SK-N-SH treated with all-trans-retinoic acid at 6 μM for 48 hours (cell line): ENCODE results near the gene DAD1.

Experiments used
- ATAC-seq: fragments of 200-7000 bp; cut with Tn5 transposase; 3 replicates; pipeline ENCODE4 v1.9.1; 2020; ENCODE audit warnings: mild to moderate bottlenecking, moderate library complexity
- ARNTL ChIP-seq: fragments of 450-650 bp; formaldehyde crosslinking; IDR thresholded peaks from 2 replicates; pipeline ENCODE4 v1.5.0; 2020; ENCODE audit warnings: low read depth, mild to moderate bottlenecking, moderate library complexity, borderline replicate concordance
- CSDC2 ChIP-seq: fragments of 250-450 bp; sonication (Bioruptor Pico); IDR thresholded peaks from 2 replicates; pipeline ENCODE4 v1.5.0; 2020; ENCODE audit warnings: mild to moderate bottlenecking, moderate library complexity
- ESRRG ChIP-seq: fragments of 250-450 bp; sonication (Bioruptor Pico); IDR thresholded peaks from 2 replicates; pipeline ENCODE4 v1.6.1; 2021; ENCODE audit warnings: mild to moderate bottlenecking
- GLIS3 ChIP-seq: fragments of 250-450 bp; sonication (Bioruptor Pico); IDR thresholded peaks from 2 replicates; pipeline ENCODE4 v1.5.0; 2020; ENCODE audit warnings: mild to moderate bottlenecking, moderate library complexity
- ISL1 ChIP-seq: fragments of 250-450 bp; sonication (Bioruptor Pico); IDR thresholded peaks from 2 replicates; pipeline ENCODE4 v2.1.2; 2022; ENCODE audit warnings: mild to moderate bottlenecking, moderate library complexity
- OSR1 ChIP-seq: fragments of 250-450 bp; sonication (Bioruptor Pico); IDR thresholded peaks from 2 replicates; pipeline ENCODE4 v1.8.0; 2022; ENCODE audit warnings: moderate library complexity, mild to moderate bottlenecking, inconsistent platforms
- PPARA ChIP-seq: fragments of 250-450 bp; sonication (Bioruptor Pico); IDR thresholded peaks from 2 replicates; pipeline ENCODE4 v1.5.0; 2020; ENCODE audit warnings: mild to moderate bottlenecking, borderline replicate concordance
- RARB ChIP-seq: fragments of 250-450 bp; sonication (Bioruptor Pico); IDR thresholded peaks from 2 replicates; pipeline ENCODE4 v1.8.0; 2021; ENCODE audit warnings: mild to moderate bottlenecking, moderate library complexity
- SNAI2 ChIP-seq: fragments of 250-450 bp; sonication (Bioruptor Pico); IDR thresholded peaks from 2 replicates; pipeline ENCODE4 v1.5.0; 2020; ENCODE audit warnings: mild to moderate bottlenecking, moderate library complexity
- TCF4 ChIP-seq: fragments of 250-450 bp; sonication (Bioruptor Pico); IDR thresholded peaks from 2 replicates; pipeline ENCODE4 v1.8.0; 2021; ENCODE audit warnings: mild to moderate bottlenecking, moderate library complexity, borderline replicate concordance
- TOX ChIP-seq: fragments of 250-450 bp; sonication (Bioruptor Pico); IDR thresholded peaks from 2 replicates; pipeline ENCODE4 v1.8.0; 2021; ENCODE audit warnings: mild to moderate bottlenecking, moderate library complexity, borderline replicate concordance
- ZC3H10 ChIP-seq: fragments of 250-450 bp; sonication (Bioruptor Pico); IDR thresholded peaks from 2 replicates; pipeline ENCODE4 v1.5.1; 2021; ENCODE audit warnings: mild to moderate bottlenecking, moderate library complexity
- ZFP3 ChIP-seq: fragments of 250-450 bp; sonication (Bioruptor Pico); IDR thresholded peaks from 2 replicates; pipeline ENCODE4 v1.5.0; 2020; ENCODE audit warnings: mild to moderate bottlenecking, moderate library complexity
- ZFP30 ChIP-seq: fragments of 450-650 bp; formaldehyde crosslinking; IDR thresholded peaks from 2 replicates; pipeline ENCODE4 v1.5.0; 2022; ENCODE audit warnings: mild to moderate bottlenecking, moderate library complexity
- ZNF565 ChIP-seq: fragments of 450-650 bp; formaldehyde crosslinking; conservative IDR thresholded peaks from 2 replicates; pipeline ENCODE4 v1.5.0; 2020; ENCODE audit warnings: low read depth, mild to moderate bottlenecking, moderate library complexity
- ZNF70 ChIP-seq: fragments of 450-650 bp; formaldehyde crosslinking; IDR thresholded peaks from 2 replicates; pipeline ENCODE4 v1.5.0; 2020; ENCODE audit warnings: mild to moderate bottlenecking, moderate library complexity
- ZNF8 ChIP-seq: fragments of 450-650 bp; formaldehyde crosslinking; IDR thresholded peaks from 2 replicates; pipeline ENCODE4 v1.5.0; 2020; ENCODE audit warnings: mild to moderate bottlenecking, moderate library complexity
- TF ChIP-seq, protein P1 (sequence below): fragments of 250-450 bp; sonication (Bioruptor Pico); IDR thresholded peaks from 2 replicates; pipeline ENCODE4 v1.5.1; 2021; ENCODE audit warnings: mild to moderate bottlenecking, moderate library complexity
- TF ChIP-seq, protein P2 (sequence below): fragments of 250-450 bp; sonication (Bioruptor Pico); IDR thresholded peaks from 2 replicates; pipeline ENCODE4 v1.5.1; 2020; ENCODE audit warnings: low read depth, mild to moderate bottlenecking, moderate library complexity
- TF ChIP-seq, protein P3 (sequence below): fragments of 250-450 bp; sonication (Bioruptor Pico); IDR thresholded peaks from 2 replicates; pipeline ENCODE4 v1.5.0; 2020; ENCODE audit warnings: mild to moderate bottlenecking, moderate library complexity
- TF ChIP-seq, protein P4 (sequence below): fragments of 250-450 bp; sonication (Bioruptor Pico); IDR thresholded peaks from 2 replicates; pipeline ENCODE4 v1.8.0; 2020; ENCODE audit warnings: mild to moderate bottlenecking, moderate library complexity, borderline replicate concordance

DAD1 gene

DNA sequence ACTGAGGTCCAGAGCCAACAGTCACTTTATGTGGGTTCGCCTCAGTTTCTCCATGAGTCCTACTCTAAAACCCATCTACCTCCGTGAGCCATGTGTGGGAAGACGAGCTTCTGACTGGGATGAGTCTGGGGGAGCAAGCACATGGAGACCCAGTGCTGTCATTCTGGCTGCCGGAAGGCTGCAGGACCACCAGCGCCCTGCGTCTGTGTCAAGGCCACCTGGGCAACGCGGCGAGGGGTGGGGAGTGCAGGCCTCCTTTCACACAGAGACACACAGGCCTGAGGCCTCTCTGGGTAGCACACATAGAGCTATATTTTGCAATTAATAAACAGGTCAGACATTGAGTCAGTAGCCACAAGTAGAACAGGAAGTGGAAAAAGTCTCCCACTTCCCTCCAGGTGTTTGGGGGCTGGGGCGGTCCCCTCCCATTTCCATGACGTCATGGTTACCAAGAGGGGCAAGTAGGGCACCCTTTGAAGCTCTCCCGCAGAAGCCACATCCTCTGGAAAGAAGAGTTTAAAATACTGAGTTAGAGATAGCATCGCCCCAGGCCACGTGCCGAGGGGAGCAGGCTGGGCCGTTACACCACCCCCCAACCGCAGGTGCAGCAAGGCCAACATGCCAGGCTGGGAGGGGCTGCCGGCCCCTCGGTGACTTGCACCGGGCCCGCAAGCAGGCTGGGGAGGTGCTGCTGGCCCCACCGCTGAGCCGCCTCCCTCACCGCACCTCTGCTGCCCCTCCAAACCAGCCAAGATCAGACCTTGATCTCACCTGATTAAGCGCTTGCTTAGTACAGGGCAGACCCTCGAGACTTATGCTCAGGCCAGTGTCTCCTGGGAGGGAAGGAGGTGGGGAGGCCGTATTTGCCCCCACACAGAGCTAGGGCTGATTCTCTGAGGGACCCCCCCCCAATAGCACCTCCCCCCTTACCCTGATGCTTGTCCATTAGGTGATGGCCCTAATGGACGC lies 32.7 kb downstream of the DAD1 start:
- ATAC-seq = no peak
- TF ChIP-seq ZNF70 (no peak), ISL1 (no peak), ZC3H10 (no peak), OSR1 (no peak), ZNF565 (CRISPR knock-in tag) (no peak), ESRRG (CRISPR knock-in tag) (no peak), SNAI2 (CRISPR knock-in tag) (no peak), TCF4 (no peak), PPARA (no peak), GLIS3 (no peak)
- TF ChIP-seq, protein P1, sequence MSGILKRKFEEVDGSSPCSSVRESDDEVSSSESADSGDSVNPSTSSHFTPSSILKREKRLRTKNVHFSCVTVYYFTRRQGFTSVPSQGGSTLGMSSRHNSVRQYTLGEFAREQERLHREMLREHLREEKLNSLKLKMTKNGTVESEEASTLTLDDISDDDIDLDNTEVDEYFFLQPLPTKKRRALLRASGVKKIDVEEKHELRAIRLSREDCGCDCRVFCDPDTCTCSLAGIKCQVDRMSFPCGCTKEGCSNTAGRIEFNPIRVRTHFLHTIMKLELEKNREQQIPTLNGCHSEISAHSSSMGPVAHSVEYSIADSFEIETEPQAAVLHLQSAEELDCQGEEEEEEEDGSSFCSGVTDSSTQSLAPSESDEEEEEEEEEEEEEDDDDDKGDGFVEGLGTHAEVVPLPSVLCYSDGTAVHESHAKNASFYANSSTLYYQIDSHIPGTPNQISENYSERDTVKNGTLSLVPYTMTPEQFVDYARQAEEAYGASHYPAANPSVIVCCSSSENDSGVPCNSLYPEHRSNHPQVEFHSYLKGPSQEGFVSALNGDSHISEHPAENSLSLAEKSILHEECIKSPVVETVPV (CRISPR knock-in tag) = no peak
- TF ChIP-seq, protein P2, sequence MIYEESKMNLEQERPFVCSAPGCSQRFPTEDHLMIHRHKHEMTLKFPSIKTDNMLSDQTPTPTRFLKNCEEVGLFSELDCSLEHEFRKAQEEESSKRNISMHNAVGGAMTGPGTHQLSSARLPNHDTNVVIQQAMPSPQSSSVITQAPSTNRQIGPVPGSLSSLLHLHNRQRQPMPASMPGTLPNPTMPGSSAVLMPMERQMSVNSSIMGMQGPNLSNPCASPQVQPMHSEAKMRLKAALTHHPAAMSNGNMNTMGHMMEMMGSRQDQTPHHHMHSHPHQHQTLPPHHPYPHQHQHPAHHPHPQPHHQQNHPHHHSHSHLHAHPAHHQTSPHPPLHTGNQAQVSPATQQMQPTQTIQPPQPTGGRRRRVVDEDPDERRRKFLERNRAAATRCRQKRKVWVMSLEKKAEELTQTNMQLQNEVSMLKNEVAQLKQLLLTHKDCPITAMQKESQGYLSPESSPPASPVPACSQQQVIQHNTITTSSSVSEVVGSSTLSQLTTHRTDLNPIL (CRISPR knock-in tag) = no peak

DNA sequence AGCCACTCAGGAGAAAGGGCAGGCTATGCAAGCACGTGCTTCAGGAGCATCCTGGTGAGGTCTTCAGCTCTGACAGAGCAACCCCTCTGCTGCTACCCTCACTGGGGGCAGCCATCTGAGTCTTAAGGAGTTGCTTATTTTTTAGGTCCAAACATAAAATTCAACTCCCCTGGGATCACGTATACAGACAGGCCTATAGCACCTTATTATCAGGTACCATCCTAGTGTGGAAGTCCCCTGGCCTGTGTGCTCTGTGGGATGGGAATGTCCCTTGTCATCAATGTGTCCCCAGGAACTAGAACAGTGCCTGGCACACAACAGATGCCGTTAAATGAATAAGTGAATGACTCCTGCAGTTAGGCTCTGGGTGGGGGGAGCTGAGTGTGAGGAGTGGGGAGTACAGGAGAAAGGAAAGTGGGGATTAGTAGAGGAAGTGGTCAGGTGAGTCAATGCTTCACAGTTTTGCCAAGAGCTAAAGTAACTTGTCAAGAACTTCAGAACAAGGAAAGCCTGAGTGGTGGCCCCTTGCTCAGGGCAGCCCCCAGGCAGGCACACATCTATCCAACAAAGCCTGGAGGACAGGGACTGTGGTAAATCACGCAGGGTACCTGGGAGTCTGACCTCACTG lies 33.5 kb downstream of the DAD1 start:
- ATAC-seq = no peak
- TF ChIP-seq, protein P3, sequence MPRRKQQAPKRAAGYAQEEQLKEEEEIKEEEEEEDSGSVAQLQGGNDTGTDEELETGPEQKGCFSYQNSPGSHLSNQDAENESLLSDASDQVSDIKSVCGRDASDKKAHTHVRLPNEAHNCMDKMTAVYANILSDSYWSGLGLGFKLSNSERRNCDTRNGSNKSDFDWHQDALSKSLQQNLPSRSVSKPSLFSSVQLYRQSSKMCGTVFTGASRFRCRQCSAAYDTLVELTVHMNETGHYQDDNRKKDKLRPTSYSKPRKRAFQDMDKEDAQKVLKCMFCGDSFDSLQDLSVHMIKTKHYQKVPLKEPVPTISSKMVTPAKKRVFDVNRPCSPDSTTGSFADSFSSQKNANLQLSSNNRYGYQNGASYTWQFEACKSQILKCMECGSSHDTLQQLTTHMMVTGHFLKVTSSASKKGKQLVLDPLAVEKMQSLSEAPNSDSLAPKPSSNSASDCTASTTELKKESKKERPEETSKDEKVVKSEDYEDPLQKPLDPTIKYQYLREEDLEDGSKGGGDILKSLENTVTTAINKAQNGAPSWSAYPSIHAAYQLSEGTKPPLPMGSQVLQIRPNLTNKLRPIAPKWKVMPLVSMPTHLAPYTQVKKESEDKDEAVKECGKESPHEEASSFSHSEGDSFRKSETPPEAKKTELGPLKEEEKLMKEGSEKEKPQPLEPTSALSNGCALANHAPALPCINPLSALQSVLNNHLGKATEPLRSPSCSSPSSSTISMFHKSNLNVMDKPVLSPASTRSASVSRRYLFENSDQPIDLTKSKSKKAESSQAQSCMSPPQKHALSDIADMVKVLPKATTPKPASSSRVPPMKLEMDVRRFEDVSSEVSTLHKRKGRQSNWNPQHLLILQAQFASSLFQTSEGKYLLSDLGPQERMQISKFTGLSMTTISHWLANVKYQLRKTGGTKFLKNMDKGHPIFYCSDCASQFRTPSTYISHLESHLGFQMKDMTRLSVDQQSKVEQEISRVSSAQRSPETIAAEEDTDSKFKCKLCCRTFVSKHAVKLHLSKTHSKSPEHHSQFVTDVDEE (CRISPR knock-in tag) = no peak
- TF ChIP-seq ARNTL (CRISPR knock-in tag) (no peak), ZNF8 (CRISPR knock-in tag) (no peak), RARB (no peak), ZFP3 (CRISPR knock-in tag) (no peak), OSR1 (no peak), TOX (CRISPR knock-in tag) (no peak), ZNF70 (no peak), ZFP30 (CRISPR knock-in tag) (no peak), CSDC2 (CRISPR knock-in tag) (no peak)
- TF ChIP-seq, protein P4, sequence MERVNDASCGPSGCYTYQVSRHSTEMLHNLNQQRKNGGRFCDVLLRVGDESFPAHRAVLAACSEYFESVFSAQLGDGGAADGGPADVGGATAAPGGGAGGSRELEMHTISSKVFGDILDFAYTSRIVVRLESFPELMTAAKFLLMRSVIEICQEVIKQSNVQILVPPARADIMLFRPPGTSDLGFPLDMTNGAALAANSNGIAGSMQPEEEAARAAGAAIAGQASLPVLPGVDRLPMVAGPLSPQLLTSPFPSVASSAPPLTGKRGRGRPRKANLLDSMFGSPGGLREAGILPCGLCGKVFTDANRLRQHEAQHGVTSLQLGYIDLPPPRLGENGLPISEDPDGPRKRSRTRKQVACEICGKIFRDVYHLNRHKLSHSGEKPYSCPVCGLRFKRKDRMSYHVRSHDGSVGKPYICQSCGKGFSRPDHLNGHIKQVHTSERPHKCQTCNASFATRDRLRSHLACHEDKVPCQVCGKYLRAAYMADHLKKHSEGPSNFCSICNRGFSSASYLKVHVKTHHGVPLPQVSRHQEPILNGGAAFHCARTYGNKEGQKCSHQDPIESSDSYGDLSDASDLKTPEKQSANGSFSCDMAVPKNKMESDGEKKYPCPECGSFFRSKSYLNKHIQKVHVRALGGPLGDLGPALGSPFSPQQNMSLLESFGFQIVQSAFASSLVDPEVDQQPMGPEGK = no peak
- TF ChIP-seq, protein P2 (CRISPR knock-in tag) = no peak
- TF ChIP-seq, all 23 proteins: peak for 0
